IPS-NIHi7 (cell line): Measurements from ENCODE around the gene SLC12A5.

ENCODE experiments used
- DNase-seq: peaks from one replicate; pipeline ENCODE4 v3.0.0; 2012; ENCODE audit warnings: mixed read lengths; ENCODE audit errors: extremely low spot score

Gene SLC12A5

GRCh38 chr20:46025376-46025783, 3.6 kb upstream of the SLC12A5 start:
- DNase-seq: no peak

DNA sequence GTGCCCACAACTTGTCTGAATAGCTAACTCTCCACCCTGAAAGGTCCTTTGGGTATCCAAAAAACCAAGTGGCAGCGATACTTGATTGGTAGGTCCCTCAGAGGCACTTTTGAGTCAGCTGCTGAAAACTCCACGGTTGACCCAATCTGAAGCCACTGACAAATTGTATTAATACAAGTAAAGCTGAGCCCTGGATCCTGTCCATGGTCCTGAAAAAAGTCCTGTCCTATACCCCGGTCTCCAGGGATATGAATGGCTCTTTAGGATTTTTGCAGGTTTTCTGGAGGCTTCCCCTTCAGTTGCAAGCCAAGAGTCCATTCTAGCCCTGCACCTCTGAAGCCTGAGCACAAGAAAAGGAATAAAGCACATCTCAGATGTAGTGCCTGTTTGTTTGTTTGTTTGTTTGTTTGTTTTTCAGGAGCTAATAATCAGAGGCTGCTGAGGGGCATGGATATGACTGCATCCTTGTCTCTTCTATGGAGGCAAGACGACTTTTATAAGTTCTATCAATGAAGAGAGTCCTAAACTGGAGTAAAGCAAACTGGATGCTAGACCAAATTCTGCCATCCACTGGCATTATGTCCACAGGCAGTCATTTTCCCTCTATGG, 1.7 kb upstream of the SLC12A5 start:
- DNase-seq: peak; percentile 46

- DNase-seq: no peak
These were observed 905 bp upstream of the SLC12A5 start for GRCh38 chr20:46028110-46028509.

DNA sequence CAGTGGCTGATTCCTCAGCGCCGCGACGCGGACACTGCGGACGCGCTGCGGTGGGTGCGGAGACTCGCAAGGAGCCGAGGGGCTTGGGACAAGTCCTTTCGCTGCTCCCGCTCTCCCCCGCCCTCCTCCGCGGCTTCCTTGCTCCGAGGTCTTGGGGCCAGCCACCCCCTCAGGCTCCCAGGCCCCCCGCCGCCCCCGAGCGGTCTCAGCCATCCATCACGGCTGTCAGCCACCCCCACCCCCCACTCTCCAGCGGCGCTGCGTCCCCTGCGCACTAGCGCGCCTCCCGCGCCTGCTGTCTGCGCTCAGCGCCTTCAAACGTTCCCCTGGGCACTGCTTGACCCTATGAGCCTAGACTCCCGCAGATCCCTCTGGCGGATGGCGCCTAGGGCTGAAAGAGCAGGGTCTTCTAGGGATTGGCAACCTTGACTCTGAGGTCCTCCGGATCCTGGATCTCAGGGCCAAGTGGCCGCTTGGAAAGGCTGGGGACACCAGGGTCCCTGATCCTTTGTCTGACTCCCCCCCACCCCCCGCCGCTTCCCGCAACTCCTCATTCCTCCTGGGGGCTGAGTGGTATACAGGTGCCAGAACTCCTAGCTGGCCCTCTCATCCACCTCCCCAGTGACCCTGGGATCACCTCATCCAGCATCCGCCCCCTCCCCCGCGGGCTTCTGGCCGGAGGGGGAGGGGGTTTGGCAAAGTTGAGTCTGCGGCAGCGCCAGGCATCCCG, 1.4 kb downstream of the SLC12A5 start:
- no peak for DNase-seq

- no peak for DNase-seq
These were observed 2.1 kb downstream of the SLC12A5 start for GRCh38 chr20:46031014-46031569.

- peak; percentile 71 for DNase-seq
These were observed 2.8 kb downstream of the SLC12A5 start for GRCh38 chr20:46031701-46032254.

GRCh38 chr20:46034039-46034438, 5.0 kb downstream of the SLC12A5 start:
- no peak for DNase-seq

- DNase-seq: no peak
These were observed 6.2 kb downstream of the SLC12A5 start for GRCh38 chr20:46035253-46035652.

GRCh38 chr20:46035713-46036112, 6.7 kb downstream of the SLC12A5 start:
- DNase-seq: no peak

DNA sequence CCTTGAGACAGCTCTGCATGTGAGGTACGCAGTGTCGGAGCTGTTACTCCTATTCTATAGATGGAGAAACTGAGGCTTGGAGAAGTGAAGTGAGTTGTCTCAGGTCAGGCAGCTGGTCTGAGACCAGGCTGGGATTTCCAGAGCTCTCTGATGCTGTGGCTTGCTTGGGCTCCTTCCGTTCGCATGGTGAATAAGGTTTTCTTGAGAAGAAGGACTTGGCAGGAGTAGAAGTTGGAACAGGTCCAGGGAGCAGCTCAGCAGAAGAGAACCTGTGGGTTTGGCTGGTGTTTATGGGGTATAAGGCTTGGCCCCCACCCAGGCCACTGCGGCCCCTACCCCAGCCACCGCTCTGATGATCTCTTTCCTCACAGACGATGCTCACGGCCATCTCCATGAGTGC, 7.4 kb downstream of the SLC12A5 start:
- no peak for DNase-seq

DNA sequence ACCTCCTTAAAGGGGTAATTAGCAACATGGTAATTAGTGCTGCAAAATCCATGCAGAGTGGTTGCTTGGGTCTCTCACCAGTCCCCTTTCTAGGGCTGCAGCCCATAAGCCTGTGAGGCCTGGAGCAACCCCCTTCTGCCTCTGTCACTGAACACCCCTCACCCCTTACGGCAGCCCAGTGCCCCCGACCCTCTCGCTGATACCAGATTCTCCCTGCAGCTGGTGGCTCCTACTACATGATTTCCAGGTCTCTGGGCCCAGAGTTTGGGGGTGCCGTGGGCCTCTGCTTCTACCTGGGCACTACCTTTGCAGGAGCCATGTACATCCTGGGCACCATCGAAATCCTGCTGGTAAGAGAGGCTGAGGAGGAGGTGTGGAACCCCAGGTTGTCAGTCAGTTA, 8.0 kb downstream of the SLC12A5 start:
- no peak for DNase-seq

DNA sequence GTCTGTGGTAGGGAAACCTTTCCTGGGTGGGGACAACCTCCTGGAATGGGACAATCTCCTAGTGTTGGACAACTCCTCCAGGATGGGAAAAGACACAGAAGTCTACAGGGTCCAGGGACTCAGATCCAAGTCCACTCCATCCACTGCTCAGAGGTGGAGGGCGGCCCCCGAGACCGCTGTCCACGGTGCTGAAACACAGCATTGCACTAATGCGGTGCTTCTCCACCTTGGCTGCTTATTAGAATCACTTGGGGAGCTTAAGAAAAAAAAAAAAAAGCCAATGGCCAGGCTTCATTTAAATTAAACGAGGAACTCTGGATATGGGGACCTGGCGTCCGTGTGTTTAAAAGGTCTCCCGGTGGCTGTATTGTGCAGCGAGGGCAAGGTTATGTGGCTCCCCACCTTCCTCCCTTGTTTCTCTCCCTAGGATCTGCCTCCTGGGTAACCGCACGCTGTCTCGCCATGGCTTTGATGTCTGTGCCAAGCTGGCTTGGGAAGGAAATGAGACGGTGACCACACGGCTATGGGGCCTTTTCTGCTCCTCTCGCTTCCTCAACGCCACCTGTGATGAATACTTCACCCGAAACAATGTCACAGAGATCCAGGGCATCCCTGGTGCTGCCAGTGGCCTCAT, 12.0 kb downstream of the SLC12A5 start:
- DNase-seq: peak; percentile 85

GRCh38 chr20:46043556-46043955, 14.5 kb downstream of the SLC12A5 start:
- no peak for DNase-seq

- no peak for DNase-seq
These were observed 15.9 kb downstream of the SLC12A5 start for GRCh38 chr20:46044896-46045295.

DNA sequence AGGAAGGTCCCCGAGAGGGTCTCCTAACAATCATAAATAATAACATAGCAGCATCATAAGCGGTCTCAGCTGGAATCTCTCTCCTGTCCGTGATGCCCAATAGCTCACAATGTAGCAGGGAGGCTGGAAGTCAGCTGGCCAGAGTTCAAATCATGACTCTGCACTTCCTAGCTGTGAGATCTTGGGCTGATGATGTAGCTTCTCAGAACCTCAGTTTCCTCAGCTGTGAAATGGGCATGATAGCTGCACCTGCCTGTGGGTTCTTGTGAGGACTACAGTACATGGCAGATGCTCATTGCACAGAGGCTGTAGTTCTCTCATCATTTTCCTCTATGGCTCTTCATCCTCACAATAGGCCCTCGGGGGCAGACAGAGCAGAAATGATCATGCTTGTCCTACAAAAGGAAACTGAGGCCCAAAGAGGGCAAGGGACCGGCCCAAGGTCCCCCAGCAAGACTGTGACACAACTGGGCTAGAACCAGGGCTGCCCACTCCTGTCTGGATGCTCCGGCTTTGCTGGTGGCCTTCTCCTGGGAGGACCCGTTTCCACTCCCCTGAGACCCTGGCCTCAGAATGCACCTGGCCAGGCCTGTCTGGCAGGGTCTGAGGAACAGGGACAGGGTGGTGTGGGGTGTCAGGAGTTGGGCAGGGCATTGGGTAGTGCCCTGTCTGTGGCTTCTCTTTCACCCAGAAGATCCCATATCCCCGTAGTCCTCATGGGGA, 17.7 kb downstream of the SLC12A5 start:
- no peak for DNase-seq

- DNase-seq: no peak
These were observed 18.8 kb downstream of the SLC12A5 start for GRCh38 chr20:46047821-46048220.

GRCh38 chr20:46049190-46049589, 20.2 kb downstream of the SLC12A5 start:
- no peak for DNase-seq

- no peak for DNase-seq
These were observed 20.8 kb downstream of the SLC12A5 start for GRCh38 chr20:46049815-46050214.

DNA sequence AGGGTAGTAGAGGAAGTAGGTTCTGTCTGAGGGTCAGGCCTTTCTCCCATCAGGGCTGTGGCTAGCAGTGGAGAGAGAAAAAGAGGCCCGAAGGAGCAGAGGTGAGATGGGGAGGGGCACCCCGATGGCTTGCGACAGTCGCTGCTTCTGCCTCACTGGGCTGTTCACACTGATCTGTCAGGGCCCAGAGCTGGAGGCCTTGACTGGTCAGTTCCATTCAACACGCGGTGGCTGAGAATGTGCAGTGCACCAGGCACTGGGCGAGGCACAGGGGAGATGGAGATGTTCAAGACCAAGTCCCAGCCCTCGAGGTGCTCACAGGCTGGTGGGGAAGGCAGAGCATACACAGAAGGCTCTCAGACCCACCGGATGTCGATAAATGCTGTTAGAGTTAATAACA, 21.4 kb downstream of the SLC12A5 start:
- no peak for DNase-seq

- no peak for DNase-seq
These were observed 21.9 kb downstream of the SLC12A5 start for GRCh38 chr20:46050885-46051284.

DNA sequence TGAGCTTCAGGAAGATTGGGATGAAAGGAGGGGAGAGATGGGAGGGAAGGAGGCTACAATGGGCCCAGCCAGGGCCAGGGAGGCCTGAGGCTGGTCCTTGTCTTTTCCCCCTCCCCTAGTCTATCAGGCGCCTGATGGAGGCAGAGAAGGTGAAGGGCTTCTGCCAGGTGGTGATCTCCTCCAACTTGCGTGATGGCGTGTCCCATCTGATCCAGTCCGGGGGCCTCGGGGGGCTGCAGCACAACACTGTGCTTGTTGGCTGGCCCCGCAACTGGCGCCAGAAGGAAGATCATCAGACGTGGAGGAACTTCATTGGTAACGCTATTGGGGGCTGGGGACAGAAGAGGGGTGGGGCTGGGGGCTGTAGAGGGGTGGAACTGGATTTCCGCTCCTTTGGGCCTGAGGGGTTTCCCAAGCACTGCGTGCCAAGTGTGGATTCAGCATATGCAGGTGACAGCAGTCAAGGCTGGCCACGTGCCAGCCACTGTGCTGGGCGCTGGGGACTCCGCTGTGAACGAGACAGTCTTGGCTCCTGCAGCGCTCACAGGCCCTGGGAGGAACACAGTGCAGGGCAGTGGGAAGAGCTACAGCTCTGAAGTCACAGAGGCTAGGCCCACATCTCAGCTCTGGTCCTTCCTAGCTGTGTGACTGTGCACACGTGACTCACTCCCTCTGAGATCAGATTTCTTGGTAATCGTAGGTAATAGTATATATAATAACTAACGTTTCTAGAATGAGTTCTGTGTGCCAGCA, 22.7 kb downstream of the SLC12A5 start:
- DNase-seq: no peak
